Ishikawa (cell line): Measurements from ENCODE around the gene SSTR3.

ENCODE experiments used
- CEBPB ChIP-seq: IDR thresholded peaks from 2 replicates; pipeline ENCODE4 v1.6.1; 2012
- CREB1 ChIP-seq: IDR thresholded peaks from 2 replicates; pipeline ENCODE4 v1.6.1; 2012; ENCODE audit warnings: low read depth
- EGR1 ChIP-seq: IDR thresholded peaks from 2 replicates; pipeline ENCODE4 v1.6.1; 2012
- EP300 ChIP-seq: IDR thresholded peaks from 2 replicates; pipeline ENCODE4 v1.6.1; 2012; ENCODE audit warnings: borderline replicate concordance
- FOXM1 ChIP-seq: IDR thresholded peaks from 2 replicates; pipeline ENCODE4 v1.6.1; 2012; ENCODE audit warnings: low read depth, borderline replicate concordance
- MAX ChIP-seq: IDR thresholded peaks from 2 replicates; pipeline ENCODE4 v1.6.1; 2012
- NFIC ChIP-seq: IDR thresholded peaks from 2 replicates; pipeline ENCODE4 v1.6.1; 2012
- RAD21 ChIP-seq: IDR thresholded peaks from 2 replicates; pipeline ENCODE4 v1.6.1; 2012; ENCODE audit warnings: low read depth
- TAF1 ChIP-seq: IDR thresholded peaks from 2 replicates; pipeline ENCODE4 v1.6.1; 2012; ENCODE audit warnings: low read depth, mild to moderate bottlenecking
- TCF12 ChIP-seq: IDR thresholded peaks from 2 replicates; pipeline ENCODE4 v1.6.1; 2012; ENCODE audit warnings: low read depth
- TEAD4 ChIP-seq: IDR thresholded peaks from 2 replicates; pipeline ENCODE4 v1.6.1; 2012
- USF1 ChIP-seq: IDR thresholded peaks from 2 replicates; pipeline ENCODE4 v1.6.1; 2012
- YY1 ChIP-seq: IDR thresholded peaks from 2 replicates; pipeline ENCODE4 v1.6.1; 2012; ENCODE audit warnings: low read depth
- ZBTB7A ChIP-seq: IDR thresholded peaks from 2 replicates; pipeline ENCODE4 v1.6.1; 2012; ENCODE audit warnings: low read depth
- TF ChIP-seq, protein P1 (sequence below): IDR thresholded peaks from 2 replicates; pipeline ENCODE4 v1.6.1; 2012; ENCODE audit warnings: low read depth, mild to moderate bottlenecking

The SSTR3 gene

GRCh38 chr22:37221424-37222333 lies 9.4 kb upstream of the SSTR3 start:
- no peak for TF ChIP-seq YY1
- TF ChIP-seq CEBPB: no peak
- TF ChIP-seq CREB1: no peak
- TF ChIP-seq ZBTB7A: no peak
- no peak for TF ChIP-seq NFIC
- TF ChIP-seq EP300: no peak
- TF ChIP-seq, protein P1, sequence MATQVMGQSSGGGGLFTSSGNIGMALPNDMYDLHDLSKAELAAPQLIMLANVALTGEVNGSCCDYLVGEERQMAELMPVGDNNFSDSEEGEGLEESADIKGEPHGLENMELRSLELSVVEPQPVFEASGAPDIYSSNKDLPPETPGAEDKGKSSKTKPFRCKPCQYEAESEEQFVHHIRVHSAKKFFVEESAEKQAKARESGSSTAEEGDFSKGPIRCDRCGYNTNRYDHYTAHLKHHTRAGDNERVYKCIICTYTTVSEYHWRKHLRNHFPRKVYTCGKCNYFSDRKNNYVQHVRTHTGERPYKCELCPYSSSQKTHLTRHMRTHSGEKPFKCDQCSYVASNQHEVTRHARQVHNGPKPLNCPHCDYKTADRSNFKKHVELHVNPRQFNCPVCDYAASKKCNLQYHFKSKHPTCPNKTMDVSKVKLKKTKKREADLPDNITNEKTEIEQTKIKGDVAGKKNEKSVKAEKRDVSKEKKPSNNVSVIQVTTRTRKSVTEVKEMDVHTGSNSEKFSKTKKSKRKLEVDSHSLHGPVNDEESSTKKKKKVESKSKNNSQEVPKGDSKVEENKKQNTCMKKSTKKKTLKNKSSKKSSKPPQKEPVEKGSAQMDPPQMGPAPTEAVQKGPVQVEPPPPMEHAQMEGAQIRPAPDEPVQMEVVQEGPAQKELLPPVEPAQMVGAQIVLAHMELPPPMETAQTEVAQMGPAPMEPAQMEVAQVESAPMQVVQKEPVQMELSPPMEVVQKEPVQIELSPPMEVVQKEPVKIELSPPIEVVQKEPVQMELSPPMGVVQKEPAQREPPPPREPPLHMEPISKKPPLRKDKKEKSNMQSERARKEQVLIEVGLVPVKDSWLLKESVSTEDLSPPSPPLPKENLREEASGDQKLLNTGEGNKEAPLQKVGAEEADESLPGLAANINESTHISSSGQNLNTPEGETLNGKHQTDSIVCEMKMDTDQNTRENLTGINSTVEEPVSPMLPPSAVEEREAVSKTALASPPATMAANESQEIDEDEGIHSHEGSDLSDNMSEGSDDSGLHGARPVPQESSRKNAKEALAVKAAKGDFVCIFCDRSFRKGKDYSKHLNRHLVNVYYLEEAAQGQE: no peak
- no peak for TF ChIP-seq RAD21
- no peak for TF ChIP-seq MAX
- TF ChIP-seq USF1: no peak
- TF ChIP-seq TEAD4: no peak
- TF ChIP-seq TAF1: no peak
- no peak for TF ChIP-seq EGR1
- TF ChIP-seq TCF12: no peak

DNA sequence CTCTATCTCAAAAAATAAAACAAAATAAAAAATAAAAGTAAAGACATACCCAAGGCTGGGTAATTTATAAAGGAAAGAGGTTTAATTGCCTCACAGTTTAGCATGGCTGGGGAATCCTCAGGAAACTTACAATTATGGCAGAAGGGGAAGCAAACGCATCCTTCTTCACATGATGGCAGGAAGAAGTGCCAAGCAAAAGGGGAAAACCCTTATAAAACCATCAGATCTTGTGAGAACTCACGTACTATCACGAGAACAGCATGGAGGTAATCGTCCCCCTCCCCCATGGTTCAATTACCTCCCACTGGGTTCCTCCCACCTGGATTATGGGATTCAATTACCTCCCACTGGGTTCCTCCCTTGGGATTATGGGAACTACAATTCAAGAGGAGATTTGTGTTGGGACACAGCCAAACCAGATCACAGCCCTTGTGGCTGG lies 8.3 kb upstream of the SSTR3 start:
- TF ChIP-seq RAD21 (no peak), YY1 (no peak), CEBPB (no peak), USF1 (no peak), MAX (no peak), EGR1 (no peak), TCF12 (no peak), NFIC (no peak), TEAD4 (no peak), CREB1 (no peak), TAF1 (no peak), FOXM1 (no peak), EP300 (no peak), ZBTB7A (no peak)
- TF ChIP-seq, protein P1: no peak

GRCh38 chr22:37219533-37219932 lies 7.3 kb upstream of the SSTR3 start:
- TF ChIP-seq, protein P1: no peak
- TF ChIP-seq YY1 (no peak), ZBTB7A (no peak), RAD21 (no peak), FOXM1 (no peak), TEAD4 (no peak), CREB1 (no peak), EP300 (no peak)

DNA sequence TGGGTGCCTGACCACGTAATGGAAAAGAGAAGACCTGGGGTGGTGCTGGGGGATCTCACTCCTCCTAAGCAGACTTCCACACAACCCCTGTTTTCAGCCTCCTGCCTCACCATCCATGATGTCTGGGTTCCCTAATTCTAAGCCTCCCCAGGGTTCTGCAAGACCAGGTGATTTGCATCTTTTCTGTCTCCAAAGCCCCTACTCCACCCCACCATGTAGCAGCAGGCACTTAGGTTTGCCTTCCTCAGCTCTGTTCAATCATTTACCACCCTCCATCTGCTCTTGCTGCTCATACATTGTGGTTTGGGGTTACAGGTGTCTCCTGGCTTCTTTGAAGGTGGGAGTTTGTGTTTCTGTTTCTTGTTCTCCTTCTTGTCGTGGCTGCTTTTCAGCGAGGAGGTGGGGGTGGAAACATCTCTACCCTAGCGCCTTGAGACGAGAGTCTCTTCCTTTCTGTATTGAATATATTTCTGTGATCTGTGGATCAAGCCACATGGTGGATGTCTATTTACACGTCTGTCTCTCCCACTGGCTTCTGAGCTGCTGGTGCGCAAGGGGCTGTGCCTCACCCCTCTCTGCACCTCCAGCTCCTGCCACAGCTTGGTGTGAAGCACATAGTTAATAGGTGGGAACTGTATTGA lies 6.6 kb upstream of the SSTR3 start:
- TF ChIP-seq TAF1: no peak
